ENCODE results near the gene KRT83.

DNA sequence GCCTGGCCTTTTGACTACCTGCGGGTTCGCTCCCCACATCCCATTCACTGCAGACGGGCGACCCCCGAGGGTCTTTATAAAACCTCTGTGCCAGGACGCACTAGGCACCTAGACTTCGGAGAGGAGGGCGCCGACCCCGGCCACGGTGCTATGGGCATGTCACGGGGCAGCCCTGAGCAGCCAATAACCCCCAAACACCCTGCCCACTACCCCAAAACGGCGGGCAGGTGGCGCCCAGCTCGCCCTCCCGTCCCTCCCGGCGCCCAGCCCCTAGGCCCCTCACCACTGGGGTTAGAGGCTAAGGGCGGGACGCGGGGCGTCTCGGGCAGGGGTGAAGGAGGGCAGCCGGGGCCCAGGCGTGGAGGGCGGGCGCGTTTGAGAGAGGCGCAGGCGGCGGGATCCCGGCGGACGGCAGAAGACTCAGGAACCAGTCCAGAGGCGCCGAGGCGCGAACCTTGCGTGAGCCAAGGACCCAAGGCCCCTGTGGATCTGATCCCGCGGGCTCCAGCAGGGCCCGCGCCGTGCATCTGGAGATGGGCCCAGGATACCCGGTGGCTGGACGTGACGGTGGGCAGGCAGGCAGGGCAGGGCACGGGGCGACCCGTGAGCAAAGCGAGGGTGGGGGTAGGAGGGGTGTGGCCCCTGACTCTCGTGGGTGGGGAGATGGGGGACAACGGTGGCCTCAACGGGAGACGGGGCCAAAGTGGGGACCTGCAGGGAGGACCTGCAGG is 35.0 kb upstream of the KRT83 start:
- no peak for TF ChIP-seq POLR2A (IDR thresholded peaks at IDR 0.05)
- TF ChIP-seq, protein P1, sequence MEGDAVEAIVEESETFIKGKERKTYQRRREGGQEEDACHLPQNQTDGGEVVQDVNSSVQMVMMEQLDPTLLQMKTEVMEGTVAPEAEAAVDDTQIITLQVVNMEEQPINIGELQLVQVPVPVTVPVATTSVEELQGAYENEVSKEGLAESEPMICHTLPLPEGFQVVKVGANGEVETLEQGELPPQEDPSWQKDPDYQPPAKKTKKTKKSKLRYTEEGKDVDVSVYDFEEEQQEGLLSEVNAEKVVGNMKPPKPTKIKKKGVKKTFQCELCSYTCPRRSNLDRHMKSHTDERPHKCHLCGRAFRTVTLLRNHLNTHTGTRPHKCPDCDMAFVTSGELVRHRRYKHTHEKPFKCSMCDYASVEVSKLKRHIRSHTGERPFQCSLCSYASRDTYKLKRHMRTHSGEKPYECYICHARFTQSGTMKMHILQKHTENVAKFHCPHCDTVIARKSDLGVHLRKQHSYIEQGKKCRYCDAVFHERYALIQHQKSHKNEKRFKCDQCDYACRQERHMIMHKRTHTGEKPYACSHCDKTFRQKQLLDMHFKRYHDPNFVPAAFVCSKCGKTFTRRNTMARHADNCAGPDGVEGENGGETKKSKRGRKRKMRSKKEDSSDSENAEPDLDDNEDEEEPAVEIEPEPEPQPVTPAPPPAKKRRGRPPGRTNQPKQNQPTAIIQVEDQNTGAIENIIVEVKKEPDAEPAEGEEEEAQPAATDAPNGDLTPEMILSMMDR (IDR thresholded peaks at IDR 0.05), result no peak
- TF ChIP-seq EP300 (IDR thresholded peaks at IDR 0.05), result no peak

Data from suprapubic skin (tissue), 3 donors.